ENCODE results near the gene TCF7L2.

TCF7L2 gene

DNA sequence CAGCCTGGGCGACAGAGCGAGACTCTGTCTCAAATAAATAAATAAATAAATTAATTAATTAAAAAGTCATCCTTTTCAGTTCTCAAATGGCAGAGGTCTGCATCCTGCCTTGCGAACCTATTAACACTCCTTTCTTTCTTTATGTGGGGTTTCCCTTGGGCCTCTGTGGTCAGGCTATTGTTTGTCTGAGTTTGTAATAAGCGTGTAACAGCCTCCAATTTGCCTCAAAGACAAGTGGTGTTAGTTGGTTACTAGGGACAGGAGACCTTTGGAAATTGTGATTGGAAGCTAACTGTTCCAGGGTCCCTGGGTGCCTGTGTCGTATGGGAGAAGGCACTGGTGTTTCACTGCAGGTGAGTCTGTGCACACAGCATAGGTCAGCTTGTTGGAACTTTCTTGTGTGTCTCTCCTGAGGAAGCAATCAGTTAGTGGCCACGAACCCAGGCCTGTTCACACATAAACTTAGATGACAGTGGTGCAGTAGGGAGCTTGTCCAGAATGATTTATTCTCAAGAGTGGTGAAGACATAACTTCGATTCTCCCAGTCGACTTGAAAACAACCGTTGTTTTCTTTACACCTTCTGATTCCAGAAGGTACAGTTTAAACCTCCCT is 33.5 kb downstream of the TCF7L2 start:
- Mint-ChIP-seq H3K27me3 (peaks cover 10 to 37% of the 10 kb centered on the region in 2 donors), H3K4me1 (ENCODE audit: low read depth in 2 of 2) (peaks cover 23 to 38% of the 10 kb centered on the region in 2 donors), H3K9me3 (no peaks in the 10 kb centered on the region), H3K4me3 (no peak overlapping the region), H3K36me3 (ENCODE audit: insufficient read depth) (peaks cover 12% of the 10 kb centered on the region), H3K27ac (no peak overlapping the region)
- DNase-seq (no peak), ATAC-seq (replicated peaks) (no peak)

DNA sequence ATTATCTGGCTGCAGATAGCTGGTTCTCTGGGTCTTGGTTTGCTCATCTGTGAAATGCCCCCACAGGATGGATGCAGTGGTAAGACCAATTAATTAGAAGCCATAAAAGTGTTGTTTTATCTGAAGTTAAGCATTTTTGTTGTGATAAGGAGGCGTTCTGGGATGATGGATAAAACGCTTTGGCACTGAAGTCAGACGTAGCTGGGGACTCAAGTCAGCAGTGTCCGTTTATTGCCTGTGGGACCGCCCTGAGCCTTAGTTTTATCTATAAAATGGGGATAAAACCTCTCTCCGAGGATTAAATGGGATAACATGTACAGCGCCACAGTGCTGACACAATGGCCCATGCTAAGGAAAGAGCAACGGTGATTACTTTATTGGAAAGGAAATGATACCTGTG is 34.7 kb downstream of the TCF7L2 start:
- Mint-ChIP-seq H3K4me3 (no peak overlapping the region), H3K27ac (no peak overlapping the region), H3K36me3 (ENCODE audit: insufficient read depth) (peaks cover 12% of the 10 kb centered on the region), H3K4me1 (ENCODE audit: low read depth in 2 of 2) (peaks cover 23 to 38% of the 10 kb centered on the region in 2 donors), H3K9me3 (no peaks in the 10 kb centered on the region), H3K27me3 (peaks cover 10 to 37% of the 10 kb centered on the region in 2 donors)
- DNase-seq: no peak
- no peak for ATAC-seq (replicated peaks)

DNA sequence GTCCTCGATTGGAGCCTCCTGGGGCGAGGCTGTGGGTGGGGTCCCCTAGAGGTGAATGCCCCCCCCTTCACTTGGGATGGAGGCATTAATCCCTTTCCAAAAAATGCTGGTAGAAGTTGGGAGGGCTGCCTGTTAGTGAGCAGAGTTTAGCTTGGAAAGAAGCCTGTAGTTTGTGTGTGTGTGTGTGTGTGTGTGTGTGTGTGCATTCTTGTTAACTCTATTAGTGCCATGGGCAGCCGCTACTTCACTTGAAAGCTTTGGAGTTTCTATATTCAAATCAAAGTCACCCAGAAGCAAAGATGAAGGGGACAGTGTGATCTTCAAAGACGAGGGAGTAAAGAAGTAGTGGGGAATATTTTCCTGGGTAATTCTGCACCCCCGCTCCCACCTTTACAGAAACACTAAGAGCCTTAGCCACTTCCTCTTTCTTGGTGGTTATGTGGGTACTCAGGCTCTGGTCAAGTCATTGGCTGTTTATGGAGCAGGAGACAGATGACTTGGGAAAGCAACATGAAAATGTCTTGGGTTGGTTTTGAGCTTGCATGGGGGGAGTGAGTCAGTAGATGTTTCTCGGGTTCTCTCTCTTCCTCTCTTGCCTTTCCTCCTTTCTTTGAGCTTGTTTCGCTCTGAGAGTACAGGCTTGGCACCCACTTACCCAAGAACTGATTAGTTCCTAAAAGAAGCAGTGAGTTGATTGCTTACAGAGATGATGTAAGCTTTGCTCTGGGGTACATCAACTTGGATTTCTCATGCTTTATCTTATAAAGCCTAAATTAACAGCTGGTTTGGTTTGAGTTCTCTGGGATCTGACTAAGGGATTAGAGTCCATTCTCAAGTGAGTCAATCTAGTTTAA is 35.9 kb downstream of the TCF7L2 start:
- Mint-ChIP-seq H3K4me3 (peak overlapping the region in 1 of 2 donors; percentile 1), H3K4me1 (ENCODE audit: low read depth in 2 of 2) (peaks cover 22 to 35% of the 10 kb centered on the region in 2 donors), H3K9me3 (no peaks in the 10 kb centered on the region), H3K36me3 (ENCODE audit: insufficient read depth) (peaks cover 12% of the 10 kb centered on the region), H3K27me3 (peaks cover 10 to 37% of the 10 kb centered on the region in 2 donors), H3K27ac (peak overlapping the region in 1 of 2 donors; percentile 30)
- ATAC-seq (replicated peaks) (peak; percentile 19), DNase-seq (no peak)

DNA sequence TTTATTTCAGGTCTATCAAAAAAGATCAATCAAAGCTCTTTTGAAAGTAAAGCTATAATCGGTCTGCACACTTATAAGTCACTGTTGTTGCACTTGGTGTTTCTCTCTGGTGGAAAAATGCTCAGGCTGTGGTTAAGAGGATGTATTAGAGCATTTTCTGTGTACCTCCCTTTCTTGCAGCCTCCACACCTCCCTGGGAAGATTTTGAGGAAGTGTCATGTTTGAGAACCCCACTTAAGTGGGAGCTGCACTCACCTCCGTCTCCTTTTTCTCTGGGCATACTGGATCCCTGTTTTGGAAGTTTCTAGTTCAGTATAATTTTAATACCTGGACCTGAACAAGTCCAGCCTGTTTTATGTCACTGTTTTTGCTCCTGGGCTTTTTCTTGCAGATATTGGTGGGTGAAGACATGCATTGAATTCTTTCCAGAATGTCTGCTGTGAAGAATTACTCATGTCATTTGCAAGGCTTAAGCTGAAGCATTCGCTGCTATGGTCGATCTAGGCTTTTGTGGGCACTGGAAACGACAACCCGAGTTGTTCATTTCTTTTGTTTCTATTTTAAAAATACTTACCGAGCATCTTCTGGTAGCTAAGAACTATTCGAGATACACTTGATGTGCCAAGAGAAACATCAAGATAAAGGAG is 36.6 kb downstream of the TCF7L2 start:
- no peak for ATAC-seq (replicated peaks)
- DNase-seq: no peak
- Mint-ChIP-seq H3K36me3 (ENCODE audit: insufficient read depth) (peaks cover 10% of the 10 kb centered on the region), H3K27ac (no peak overlapping the region), H3K4me1 (ENCODE audit: low read depth in 2 of 2) (peaks cover 16 to 28% of the 10 kb centered on the region in 2 donors), H3K9me3 (no peaks in the 10 kb centered on the region), H3K27me3 (peaks cover 10 to 33% of the 10 kb centered on the region in 2 donors), H3K4me3 (no peak overlapping the region)

DNA sequence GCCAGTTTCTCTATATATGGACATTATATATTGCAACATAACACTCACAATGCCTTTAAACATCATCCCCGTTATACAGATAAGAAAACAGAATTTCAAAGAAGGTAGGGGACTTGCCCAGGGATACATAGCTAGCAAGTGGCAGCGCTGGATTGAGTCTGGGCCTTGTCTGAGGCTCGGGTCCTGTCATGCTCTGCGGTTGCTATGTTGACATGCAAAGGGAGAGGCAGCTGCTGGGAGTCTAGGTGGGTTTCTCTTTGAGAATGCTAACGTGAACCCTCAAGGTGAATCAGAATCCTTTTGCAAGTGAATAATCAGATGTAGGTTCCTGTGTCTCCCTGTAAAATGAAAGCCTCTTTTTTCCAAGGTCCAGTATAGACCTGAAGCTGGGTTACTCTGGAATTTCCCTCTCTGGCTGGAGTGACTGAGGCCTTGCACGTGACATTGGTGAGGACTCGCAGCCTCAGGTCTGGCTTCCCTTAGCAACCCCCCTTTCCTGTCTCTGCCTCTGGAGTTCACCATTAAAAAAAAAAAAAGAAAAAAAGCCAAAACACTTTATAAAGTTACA is 38.9 kb downstream of the TCF7L2 start:
- H3K36me3 Mint-ChIP-seq (ENCODE audit: insufficient read depth): peaks cover 2% of the 10 kb centered on the region
- H3K9me3 Mint-ChIP-seq: no peaks in the 10 kb centered on the region
- ATAC-seq (replicated peaks) (no peak), DNase-seq (no peak)
- peaks cover 12 to 23% of the 10 kb centered on the region in 2 donors for H3K4me1 Mint-ChIP-seq (ENCODE audit: low read depth in 2 of 2)
- H3K4me3 Mint-ChIP-seq: no peak overlapping the region
- peaks cover 10 to 30% of the 10 kb centered on the region in 2 donors for H3K27me3 Mint-ChIP-seq
- no peak overlapping the region for H3K27ac Mint-ChIP-seq

DNA sequence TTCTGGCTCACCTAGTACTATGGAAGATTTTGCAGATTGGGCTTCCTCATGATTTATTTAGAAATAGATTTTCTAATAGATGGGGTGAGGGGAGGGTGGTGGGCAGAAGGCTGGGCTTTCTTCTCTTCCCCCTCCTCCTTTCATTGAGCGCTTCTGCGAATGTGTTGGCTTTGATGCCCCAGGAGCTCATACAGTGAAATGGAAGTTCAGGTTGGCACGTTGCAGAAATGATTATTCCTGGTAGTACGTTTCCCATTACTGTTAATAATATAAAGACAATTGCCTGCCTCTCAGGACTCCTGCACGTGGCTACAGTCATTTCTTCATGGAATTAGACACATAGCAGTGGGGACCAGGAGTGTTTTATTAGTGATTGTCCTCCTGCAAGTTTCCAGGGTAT is 39.8 kb downstream of the TCF7L2 start:
- Mint-ChIP-seq H3K9me3 (no peaks in the 10 kb centered on the region), H3K27me3 (peaks cover 10 to 28% of the 10 kb centered on the region in 2 donors), H3K4me1 (ENCODE audit: low read depth in 2 of 2) (peaks cover 12 to 23% of the 10 kb centered on the region in 2 donors), H3K27ac (no peak overlapping the region), H3K4me3 (no peak overlapping the region), H3K36me3 (ENCODE audit: insufficient read depth) (peaks cover 2% of the 10 kb centered on the region)
- DNase-seq: no peak
- no peak for ATAC-seq (replicated peaks)

DNA sequence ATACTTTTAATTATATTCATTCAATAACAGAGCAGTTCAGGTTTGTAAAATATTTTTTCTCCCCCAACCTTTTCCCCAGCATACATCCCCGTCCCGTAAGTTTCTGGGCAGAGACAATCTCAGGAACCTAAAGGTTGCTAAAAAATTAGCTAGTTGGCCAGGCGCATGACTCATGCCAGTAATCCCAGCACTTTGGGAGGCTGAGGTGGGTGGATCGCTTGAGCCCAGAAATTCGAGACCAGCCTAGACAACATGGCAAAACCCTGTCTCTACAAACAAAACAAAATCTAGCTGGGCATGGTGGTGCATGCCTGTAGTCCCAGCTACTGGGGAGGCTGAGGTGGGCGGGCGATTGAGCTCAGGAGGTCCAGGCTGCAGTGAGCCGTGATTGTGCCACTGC is 40.2 kb downstream of the TCF7L2 start:
- Mint-ChIP-seq H3K9me3 (no peaks in the 10 kb centered on the region), H3K27ac (no peak overlapping the region), H3K27me3 (peaks cover 8 to 23% of the 10 kb centered on the region in 2 donors), H3K4me3 (no peak overlapping the region), H3K4me1 (ENCODE audit: low read depth in 2 of 2) (peaks cover 12 to 22% of the 10 kb centered on the region in 2 donors), H3K36me3 (ENCODE audit: insufficient read depth) (peaks cover 5% of the 10 kb centered on the region)
- DNase-seq: no peak
- ATAC-seq (replicated peaks): no peak

DNA sequence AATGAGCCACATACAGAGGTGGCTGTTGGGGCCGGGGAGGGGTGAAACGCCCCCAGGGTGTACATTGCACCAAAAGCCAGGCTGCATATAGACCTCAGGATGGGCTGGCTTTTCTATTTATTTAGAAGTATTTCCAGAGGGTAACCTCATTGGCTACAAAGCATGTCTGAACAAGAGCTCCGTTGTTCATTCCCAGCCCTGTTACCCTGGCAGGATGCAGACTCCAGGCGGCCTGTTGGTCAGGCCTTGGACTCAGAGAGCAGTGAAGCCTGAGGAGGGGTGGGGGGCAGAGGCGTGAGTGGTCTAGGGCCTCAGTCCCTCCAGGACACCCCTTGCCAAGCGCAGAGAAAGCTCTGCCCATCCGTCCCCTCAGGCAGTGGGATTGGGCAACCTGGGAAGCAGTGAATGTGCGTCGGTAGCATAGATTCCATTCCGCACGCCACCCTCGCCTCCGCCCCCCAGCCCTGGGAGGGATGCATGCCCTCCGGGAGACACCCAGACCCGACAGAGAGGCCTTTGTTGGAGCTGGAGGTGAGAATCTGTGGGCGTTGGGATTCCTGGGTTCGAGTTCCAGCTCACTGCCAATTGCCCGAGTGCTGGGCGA is 41.9 kb downstream of the TCF7L2 start:
- peaks cover 0 to 6% of the 10 kb centered on the region in 2 donors for H3K27me3 Mint-ChIP-seq
- H3K27ac Mint-ChIP-seq: no peak overlapping the region
- no peak overlapping the region for H3K4me3 Mint-ChIP-seq
- no peak for DNase-seq
- ATAC-seq (replicated peaks): no peak
- peaks cover 3 to 9% of the 10 kb centered on the region in 2 donors for H3K4me1 Mint-ChIP-seq (ENCODE audit: low read depth in 2 of 2)
- peaks cover 6% of the 10 kb centered on the region for H3K36me3 Mint-ChIP-seq (ENCODE audit: insufficient read depth)
- no peaks in the 10 kb centered on the region for H3K9me3 Mint-ChIP-seq

DNA sequence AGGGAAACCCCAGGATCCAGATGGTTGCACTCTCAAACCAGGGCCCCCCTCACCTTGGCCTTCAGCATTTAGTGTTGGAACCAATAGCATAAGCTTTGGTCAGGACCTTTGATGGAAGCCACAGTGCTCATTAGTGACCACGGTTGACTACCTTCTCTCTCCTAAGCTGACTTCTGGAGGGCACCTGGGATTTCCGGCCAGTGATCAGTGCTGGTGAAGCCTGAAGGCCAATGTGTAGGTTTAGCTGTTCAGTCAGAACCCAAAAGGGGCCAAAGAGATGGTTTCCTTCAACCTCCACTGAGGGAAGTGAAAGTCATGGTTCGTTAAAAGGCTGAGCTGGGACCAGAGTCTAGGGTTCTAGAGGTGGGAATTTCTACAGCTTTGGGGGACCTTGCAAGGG is 46.4 kb downstream of the TCF7L2 start:
- Mint-ChIP-seq H3K36me3 (ENCODE audit: insufficient read depth) (peaks cover 3% of the 10 kb centered on the region), H3K27me3 (no peaks in the 10 kb centered on the region), H3K9me3 (no peaks in the 10 kb centered on the region), H3K4me1 (ENCODE audit: low read depth in 2 of 2) (peaks cover 3 to 4% of the 10 kb centered on the region in 2 donors), H3K27ac (no peak overlapping the region), H3K4me3 (no peak overlapping the region)
- ATAC-seq (replicated peaks) (no peak), DNase-seq (no peak)

DNA sequence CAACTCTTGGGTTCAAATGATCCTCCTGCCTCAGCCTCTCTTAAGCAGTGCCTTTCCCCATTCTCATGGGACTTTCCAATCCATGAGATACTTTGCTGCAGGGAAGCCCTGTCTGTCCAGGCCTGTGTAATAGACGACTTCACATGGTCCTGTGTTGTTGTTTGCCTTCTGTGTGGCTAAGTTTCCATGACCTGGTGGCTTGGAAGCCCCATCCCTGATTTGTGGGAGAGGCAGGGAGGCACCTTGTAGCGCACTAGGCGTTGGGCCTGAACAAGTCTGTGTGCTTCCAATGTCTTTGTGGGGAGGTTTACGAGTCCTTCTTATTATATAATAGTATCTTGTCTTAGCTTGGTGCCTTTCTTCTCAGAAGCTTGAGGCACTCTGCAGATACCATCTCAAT is 49.1 kb downstream of the TCF7L2 start:
- DNase-seq: no peak
- Mint-ChIP-seq H3K4me1 (ENCODE audit: low read depth in 2 of 2) (peaks cover 7 to 8% of the 10 kb centered on the region in 2 donors), H3K4me3 (no peak overlapping the region), H3K27me3 (no peaks in the 10 kb centered on the region), H3K36me3 (ENCODE audit: insufficient read depth) (peaks cover 3% of the 10 kb centered on the region), H3K27ac (no peak overlapping the region), H3K9me3 (no peaks in the 10 kb centered on the region)
- no peak for ATAC-seq (replicated peaks)

DNA sequence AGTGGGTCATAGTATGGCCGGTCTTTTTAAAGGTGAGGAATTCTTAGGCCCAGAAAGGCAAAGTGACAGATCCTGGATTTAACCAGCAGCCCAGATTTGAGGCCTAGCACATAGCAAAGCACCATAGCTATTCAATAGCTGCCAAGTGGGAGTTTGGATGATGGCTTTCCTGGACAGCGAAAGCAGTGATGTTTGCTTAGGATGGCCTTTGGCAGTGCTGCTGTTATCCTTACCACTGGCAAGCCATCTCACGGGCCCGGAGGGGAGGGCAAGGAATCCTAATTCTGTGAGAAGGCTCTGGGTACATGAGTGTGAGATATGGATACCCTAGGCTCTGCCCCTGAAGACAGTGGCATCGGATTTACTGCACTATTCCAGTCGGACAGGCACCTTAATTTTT is 50.4 kb downstream of the TCF7L2 start:
- Mint-ChIP-seq H3K9me3 (no peaks in the 10 kb centered on the region), H3K4me1 (ENCODE audit: low read depth in 2 of 2) (peaks cover 13 to 15% of the 10 kb centered on the region in 2 donors), H3K27ac (no peak overlapping the region), H3K36me3 (ENCODE audit: insufficient read depth) (peaks cover 4% of the 10 kb centered on the region), H3K4me3 (no peak overlapping the region), H3K27me3 (peaks cover 0 to under 1% of the 10 kb centered on the region in 2 donors)
- ATAC-seq (replicated peaks) (no peak), DNase-seq (no peak)

DNA sequence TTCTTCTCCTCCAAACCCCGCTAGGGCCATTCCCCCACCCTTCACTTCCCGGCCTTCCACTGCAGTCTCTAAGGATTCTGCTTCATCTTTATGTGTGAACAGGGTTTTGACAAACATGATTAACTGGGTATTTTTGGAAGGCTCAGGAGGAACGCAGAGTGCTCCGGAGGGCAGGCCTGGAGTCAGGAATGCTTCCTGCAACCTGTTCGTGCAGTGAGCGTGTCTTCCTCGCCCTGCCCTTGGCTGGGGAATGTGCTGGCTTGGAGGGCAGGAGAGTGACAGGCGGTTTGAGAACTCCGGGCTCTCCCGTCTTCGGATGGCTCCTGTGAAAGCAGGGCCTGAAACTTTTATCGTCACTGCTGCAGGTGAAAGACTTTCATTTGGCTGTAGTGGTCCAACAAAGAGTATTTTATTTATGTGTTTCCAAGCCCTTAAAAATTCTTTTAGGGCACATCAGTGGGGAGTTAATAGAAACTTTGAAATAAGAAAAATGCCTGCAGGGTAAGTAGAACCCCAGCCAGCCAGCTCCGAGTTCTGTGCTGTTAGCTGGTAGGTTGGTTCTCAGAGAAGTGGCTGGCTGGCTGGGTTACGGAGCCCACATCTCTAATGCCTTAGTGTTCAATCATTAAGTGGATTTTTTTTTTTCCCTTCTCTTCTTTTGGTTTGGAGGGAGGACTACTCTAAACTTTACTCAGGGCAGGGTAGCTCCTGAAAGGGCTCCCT is 51.0 kb downstream of the TCF7L2 start:
- Mint-ChIP-seq H3K36me3 (ENCODE audit: insufficient read depth) (peaks cover 6% of the 10 kb centered on the region), H3K4me3 (no peak overlapping the region), H3K27me3 (peaks cover 0 to 5% of the 10 kb centered on the region in 2 donors), H3K4me1 (ENCODE audit: low read depth in 2 of 2) (peaks cover 19 to 20% of the 10 kb centered on the region in 2 donors), H3K27ac (no peak overlapping the region), H3K9me3 (no peaks in the 10 kb centered on the region)
- ATAC-seq (replicated peaks) (no peak), DNase-seq (no peak)

Measured in effector memory CD8-positive, alpha-beta T cell (primary cell).